Measurements from ENCODE around the gene FAM240A. TPM values are rescaled to one million over a fixed set of nuclear protein-coding genes. Genes with fewer than 3 reads are reported as not detected.

The FAM240A gene
- total RNA-seq, 1 donor from 2014 or later, result 0.10 TPM

DNA sequence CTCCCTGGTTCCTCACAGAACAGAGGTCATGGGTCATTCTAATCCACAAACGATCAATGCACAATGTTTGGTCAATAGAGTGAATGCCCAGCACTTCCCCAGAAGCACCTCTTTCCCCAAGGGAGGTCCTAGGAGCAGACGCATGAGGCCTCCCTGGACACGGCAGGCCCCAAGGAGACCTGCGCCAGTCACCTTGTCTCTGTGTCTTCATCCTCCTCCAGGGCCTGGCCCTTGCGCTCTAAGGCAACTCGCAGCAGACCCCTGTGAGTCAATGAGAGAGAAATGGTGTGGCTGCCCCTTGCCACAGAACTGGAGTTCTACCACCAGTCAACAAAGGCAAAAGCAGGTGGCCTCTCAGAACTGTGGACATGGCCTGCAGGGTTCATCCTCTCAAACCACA is 63.1 kb downstream of the FAM240A start:
- DNase-seq, result no peak

Small RNA genes lying within 50 kb of the gene (small RNA-seq; reads per million reads assigned to genes)
- gene RF00591 (ENCODE audit: low replicate concordance), result not detected

Other genes starting within 250 kb of the FAM240A start
- gene CCR5, start 241.6 kb upstream of the FAM240A start, total RNA-seq, result 0.41 TPM
- 3.7 TPM for gene CCRL2, start 205.3 kb upstream of the FAM240A start, total RNA-seq
- 13.0 TPM for gene LTF, start 147.6 kb upstream of the FAM240A start, total RNA-seq
- not detected for gene RTP3, start 114.5 kb upstream of the FAM240A start, total RNA-seq
- gene LRRC2, start 46.2 kb upstream of the FAM240A start, total RNA-seq, result 13.0 TPM
- 39.8 TPM for gene ALS2CL, start 81.2 kb downstream of the FAM240A start, total RNA-seq
- gene TMIE, start 88.9 kb downstream of the FAM240A start, total RNA-seq, result not detected
- not detected for gene PRSS50, start 105.3 kb downstream of the FAM240A start, total RNA-seq

All from tongue (tissue), 3 donors.